Choroid plexus epithelial cell (primary cell): ENCODE results near the gene SLC5A6.

ENCODE experiments used
- DNase-seq: peaks from one replicate; pipeline ENCODE4 v3.0.0-alpha.2; 2010; ENCODE audit warnings: low read depth
- H3K4me3 ChIP-seq: 2 replicates; pipeline ENCODE4 v1.5.1; 2011; ENCODE audit warnings: low read depth, mild to moderate bottlenecking, control low read depth, low read length, moderate library complexity
- TF ChIP-seq, protein P1 (sequence below): conservative IDR thresholded peaks from 2 replicates; pipeline ENCODE4 v1.5.1; 2011; ENCODE audit warnings: low read depth, mild to moderate bottlenecking, control low read depth, inconsistent platforms, low read length, moderate library complexity

Gene SLC5A6

DNA sequence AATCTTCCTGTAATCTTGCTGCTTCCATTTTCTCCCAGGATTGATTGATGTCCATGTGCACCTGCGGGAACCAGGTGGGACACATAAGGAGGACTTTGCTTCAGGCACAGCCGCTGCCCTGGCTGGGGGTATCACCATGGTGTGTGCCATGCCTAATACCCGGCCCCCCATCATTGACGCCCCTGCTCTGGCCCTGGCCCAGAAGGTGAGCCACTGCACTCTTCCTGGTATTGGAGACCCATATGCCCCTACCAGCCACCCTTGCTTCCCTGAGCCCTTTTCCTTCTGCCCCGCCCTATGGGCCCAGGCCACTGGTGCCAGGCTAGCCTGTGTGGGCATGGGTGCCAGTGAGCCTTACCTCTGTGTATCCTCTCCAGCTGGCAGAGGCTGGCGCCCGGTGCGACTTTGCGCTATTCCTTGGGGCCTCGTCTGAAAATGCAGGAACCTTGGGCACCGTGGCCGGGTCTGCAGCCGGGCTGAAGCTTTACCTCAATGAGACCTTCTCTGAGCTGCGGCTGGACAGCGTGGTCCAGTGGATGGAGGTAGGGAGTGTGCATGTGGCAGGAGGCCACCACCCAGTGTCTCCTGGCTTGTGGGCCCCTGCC lies 25.4 kb upstream of the SLC5A6 start:
- TF ChIP-seq, protein P1, sequence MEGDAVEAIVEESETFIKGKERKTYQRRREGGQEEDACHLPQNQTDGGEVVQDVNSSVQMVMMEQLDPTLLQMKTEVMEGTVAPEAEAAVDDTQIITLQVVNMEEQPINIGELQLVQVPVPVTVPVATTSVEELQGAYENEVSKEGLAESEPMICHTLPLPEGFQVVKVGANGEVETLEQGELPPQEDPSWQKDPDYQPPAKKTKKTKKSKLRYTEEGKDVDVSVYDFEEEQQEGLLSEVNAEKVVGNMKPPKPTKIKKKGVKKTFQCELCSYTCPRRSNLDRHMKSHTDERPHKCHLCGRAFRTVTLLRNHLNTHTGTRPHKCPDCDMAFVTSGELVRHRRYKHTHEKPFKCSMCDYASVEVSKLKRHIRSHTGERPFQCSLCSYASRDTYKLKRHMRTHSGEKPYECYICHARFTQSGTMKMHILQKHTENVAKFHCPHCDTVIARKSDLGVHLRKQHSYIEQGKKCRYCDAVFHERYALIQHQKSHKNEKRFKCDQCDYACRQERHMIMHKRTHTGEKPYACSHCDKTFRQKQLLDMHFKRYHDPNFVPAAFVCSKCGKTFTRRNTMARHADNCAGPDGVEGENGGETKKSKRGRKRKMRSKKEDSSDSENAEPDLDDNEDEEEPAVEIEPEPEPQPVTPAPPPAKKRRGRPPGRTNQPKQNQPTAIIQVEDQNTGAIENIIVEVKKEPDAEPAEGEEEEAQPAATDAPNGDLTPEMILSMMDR = no peak
- H3K4me3 ChIP-seq = no peak overlapping the region

GRCh38 chr2:27236626-27237025 lies 24.6 kb upstream of the SLC5A6 start:
- no peak for DNase-seq
- no peak overlapping the region for H3K4me3 ChIP-seq
- TF ChIP-seq, protein P1 = no peak

More for the DNA sequence above, 25.4 kb upstream of the SLC5A6 start:
- no peak for DNase-seq

- TF ChIP-seq, protein P1 = no peak
- H3K4me3 ChIP-seq = no peak overlapping the region
- DNase-seq = no peak
These were observed 24.1 kb upstream of the SLC5A6 start for GRCh38 chr2:27236136-27236535.

DNA sequence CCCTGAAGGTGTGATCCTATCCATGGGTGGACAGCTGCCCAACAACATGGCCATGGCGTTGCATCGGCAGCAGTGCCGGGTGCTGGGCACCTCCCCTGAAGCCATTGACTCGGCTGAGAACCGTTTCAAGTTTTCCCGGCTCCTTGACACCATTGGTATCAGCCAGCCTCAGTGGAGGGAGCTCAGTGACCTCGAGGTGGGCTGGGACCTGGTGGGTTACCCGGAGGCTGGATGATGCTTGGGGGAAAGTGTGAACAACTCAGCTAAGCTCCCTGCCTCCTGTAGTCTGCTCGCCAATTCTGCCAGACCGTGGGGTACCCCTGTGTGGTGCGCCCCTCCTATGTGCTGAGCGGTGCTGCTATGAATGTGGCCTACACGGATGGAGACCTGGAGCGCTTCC lies 21.3 kb upstream of the SLC5A6 start:
- no peak for DNase-seq
- TF ChIP-seq, protein P1 = no peak
- no peak overlapping the region for H3K4me3 ChIP-seq

- DNase-seq = no peak
- TF ChIP-seq, protein P1 = no peak
- no peak overlapping the region for H3K4me3 ChIP-seq
These were observed 19.9 kb upstream of the SLC5A6 start for GRCh38 chr2:27231921-27232320.

DNA sequence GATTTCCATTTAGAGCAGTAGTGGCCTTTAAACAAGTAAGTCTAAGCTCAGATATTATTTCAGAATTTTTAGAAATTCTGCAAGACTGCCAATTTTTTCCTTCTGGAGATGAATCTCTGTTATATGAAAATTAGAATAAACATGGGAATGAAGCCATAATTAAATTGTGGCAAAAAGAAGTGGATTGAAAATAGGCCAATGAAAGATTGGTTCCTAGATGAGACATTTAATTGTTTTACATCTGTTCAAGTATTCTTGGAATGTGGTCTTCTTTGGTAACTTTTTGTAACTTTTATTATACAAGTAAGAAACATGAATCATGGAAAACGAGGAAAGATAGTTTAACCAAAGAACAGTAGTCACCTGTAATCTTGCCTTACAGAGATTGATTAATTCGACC lies 15.4 kb upstream of the SLC5A6 start:
- no peak overlapping the region for H3K4me3 ChIP-seq
- no peak for DNase-seq
- TF ChIP-seq, protein P1 = no peak

DNA sequence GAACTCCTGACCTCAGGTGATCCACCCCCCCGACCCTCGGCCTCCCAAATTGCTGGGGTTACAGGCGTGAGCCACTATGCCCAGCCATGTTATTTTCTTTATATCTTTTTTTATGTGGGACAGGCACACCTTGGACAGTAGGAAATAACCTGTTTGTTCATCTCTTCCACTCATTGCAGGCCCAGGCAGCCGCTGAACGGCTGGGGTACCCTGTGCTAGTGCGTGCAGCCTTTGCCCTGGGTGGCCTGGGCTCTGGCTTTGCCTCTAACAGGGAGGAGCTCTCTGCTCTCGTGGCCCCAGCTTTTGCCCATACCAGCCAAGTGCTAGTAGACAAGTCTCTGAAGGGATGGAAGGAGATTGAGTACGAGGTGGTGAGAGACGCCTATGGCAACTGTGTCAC lies 13.5 kb upstream of the SLC5A6 start:
- no peak overlapping the region for H3K4me3 ChIP-seq
- no peak for DNase-seq
- TF ChIP-seq, protein P1 = no peak
